ENCODE results near the gene PELI2. TPM values are rescaled to one million over a fixed set of nuclear protein-coding genes. Genes with fewer than 3 reads are reported as not detected.

The PELI2 gene
- total RNA-seq, 1 donor from 2014 or later, result 8.7 TPM

- TF ChIP-seq CTCF (IDR thresholded peaks at IDR 0.05), result no peak
- H3K9me3 Mint-ChIP-seq (ENCODE audit: low read depth), result no peaks in the 10 kb centered on the region
- peaks cover 32% of the 10 kb centered on the region for H3K4me1 Mint-ChIP-seq (ENCODE audit: low read depth)
- DNase-seq (ENCODE audit: low spot score), result no peak
- H3K4me3 Mint-ChIP-seq (ENCODE audit: unreplicated experiment), result no peak overlapping the region
- no peaks in the 10 kb centered on the region for H3K27me3 Mint-ChIP-seq (ENCODE audit: low read depth)
- no peaks in the 10 kb centered on the region for H3K36me3 Mint-ChIP-seq (ENCODE audit: low read depth)
- no peak overlapping the region for H3K27ac Mint-ChIP-seq (ENCODE audit: unreplicated experiment)
Observed at GRCh38 chr14:56153267-56153666, 35.1 kb downstream of the PELI2 start.

GRCh38 chr14:56154321-56154720 is 36.1 kb downstream of the PELI2 start:
- no peak overlapping the region for H3K4me3 Mint-ChIP-seq (ENCODE audit: unreplicated experiment)
- H3K9me3 Mint-ChIP-seq (ENCODE audit: low read depth), result peaks cover 2% of the 10 kb centered on the region
- no peaks in the 10 kb centered on the region for H3K27me3 Mint-ChIP-seq (ENCODE audit: low read depth)
- peaks cover 31% of the 10 kb centered on the region for H3K4me1 Mint-ChIP-seq (ENCODE audit: low read depth)
- no peak for DNase-seq (ENCODE audit: low spot score)
- TF ChIP-seq CTCF (IDR thresholded peaks at IDR 0.05), result no peak
- H3K27ac Mint-ChIP-seq (ENCODE audit: unreplicated experiment), result no peak overlapping the region
- peaks cover 2% of the 10 kb centered on the region for H3K36me3 Mint-ChIP-seq (ENCODE audit: low read depth)

GRCh38 chr14:56156096-56156495 is 37.9 kb downstream of the PELI2 start:
- no peak for TF ChIP-seq CTCF (IDR thresholded peaks at IDR 0.05)
- H3K27me3 Mint-ChIP-seq (ENCODE audit: low read depth), result no peaks in the 10 kb centered on the region
- H3K4me1 Mint-ChIP-seq (ENCODE audit: low read depth), result peaks cover 39% of the 10 kb centered on the region
- no peak for DNase-seq (ENCODE audit: low spot score)
- H3K27ac Mint-ChIP-seq (ENCODE audit: unreplicated experiment), result no peak overlapping the region
- no peak overlapping the region for H3K4me3 Mint-ChIP-seq (ENCODE audit: unreplicated experiment)
- peaks cover 2% of the 10 kb centered on the region for H3K9me3 Mint-ChIP-seq (ENCODE audit: low read depth)
- peaks cover 2% of the 10 kb centered on the region for H3K36me3 Mint-ChIP-seq (ENCODE audit: low read depth)

- H3K4me1 Mint-ChIP-seq (ENCODE audit: low read depth), result peaks cover 29% of the 10 kb centered on the region
- H3K36me3 Mint-ChIP-seq (ENCODE audit: low read depth), result peaks cover 2% of the 10 kb centered on the region
- no peak overlapping the region for H3K4me3 Mint-ChIP-seq (ENCODE audit: unreplicated experiment)
- TF ChIP-seq CTCF (IDR thresholded peaks at IDR 0.05), result no peak
- DNase-seq (ENCODE audit: low spot score), result no peak
- H3K27ac Mint-ChIP-seq (ENCODE audit: unreplicated experiment), result no peak overlapping the region
- peaks cover 21% of the 10 kb centered on the region for H3K9me3 Mint-ChIP-seq (ENCODE audit: low read depth)
- H3K27me3 Mint-ChIP-seq (ENCODE audit: low read depth), result no peaks in the 10 kb centered on the region
Observed at GRCh38 chr14:56159066-56159465, 40.9 kb downstream of the PELI2 start.

- TF ChIP-seq CTCF (IDR thresholded peaks at IDR 0.05), result no peak
- Mint-ChIP-seq H3K27ac (ENCODE audit: unreplicated experiment) (no peak overlapping the region), H3K36me3 (ENCODE audit: low read depth) (peaks cover 9% of the 10 kb centered on the region), H3K4me1 (ENCODE audit: low read depth) (peaks cover 29% of the 10 kb centered on the region), H3K27me3 (ENCODE audit: low read depth) (no peaks in the 10 kb centered on the region), H3K9me3 (ENCODE audit: low read depth) (peaks cover 31% of the 10 kb centered on the region), H3K4me3 (ENCODE audit: unreplicated experiment) (no peak overlapping the region)
- no peak for DNase-seq (ENCODE audit: low spot score)
Observed at GRCh38 chr14:56160088-56160487, 41.9 kb downstream of the PELI2 start.

All from chondrocyte (in vitro differentiated cells).